Tibial nerve (tissue), 4 donors: ENCODE data around the gene NPHP4. TPM values are rescaled to one million over a fixed set of nuclear protein-coding genes. Genes with fewer than 3 reads are reported as not detected.

Experiments used
- DNase-seq, 2 donors: peaks; one replicate each; pipeline ENCODE4 v3.0.0-alpha.2; 2019; ENCODE audit warnings: low spot score in 2 of 2
- H3K27ac ChIP-seq, 4 donors: fragments of 200-600 bp; sonication (generic) in 3 of 4; one replicate each; pipeline ENCODE4 v1.5.1; 2017 to 2019; ENCODE audit warnings: mild to moderate bottlenecking in 1 of 4
- H3K27me3 ChIP-seq, 2 donors: fragments of 200-600 bp; sonication (generic) in 1 of 2; one replicate each; pipeline versions ENCODE4 v1.5.1 to v1.6.0; 2017 to 2019
- H3K36me3 ChIP-seq, 3 donors: fragments of 200-600 bp; sonication (generic); one replicate each; pipeline ENCODE4 v1.5.1; 2018 to 2019
- H3K4me1 ChIP-seq, 4 donors: fragments of 200-600 bp; sonication (generic) in 3 of 4; one replicate each; pipeline ENCODE4 v1.5.1; 2017 to 2019
- H3K4me3 ChIP-seq, 4 donors: fragments of 200-600 bp; sonication (generic) in 3 of 4; one replicate each; pipeline ENCODE4 v1.5.1; 2017 to 2019; ENCODE audit warnings: mild to moderate bottlenecking in 1 of 4, moderate library complexity in 1 of 4
- H3K9me3 ChIP-seq, 4 donors: fragments of 200-600 bp; sonication (generic) in 3 of 4; one replicate each; pipeline ENCODE4 v1.5.1; 2017 to 2019
- EP300 ChIP-seq, 2 donors: sonication (generic); formaldehyde crosslinking; IDR thresholded peaks; one replicate each; pipeline ENCODE4 v1.6.1; 2017; ENCODE audit warnings: antibody characterized with exemption in 2 of 2, mild to moderate bottlenecking in 1 of 2
- POLR2A ChIP-seq, 2 donors: fragments of 450-650 bp; IDR thresholded peaks; one replicate each; pipeline ENCODE4 v1.6.1; 2017; ENCODE audit warnings: antibody characterized with exemption in 2 of 2, mild to moderate bottlenecking in 2 of 2, moderate library complexity in 2 of 2
- WGBS, 2 donors: methylation state at CpG; one replicate each; pipeline ENCODE4 v1.1.5; 2018; 5-methylcytosine and 5-hydroxymethylcytosine counted together
- total RNA-seq, 4 donors: library from RNA; depleted of rRNA; stranded (reverse); fragments of >200 nt; gene quantifications; one replicate each; pipeline ENCODE4 v1.1.0, GENCODE V29; 2016
- TF ChIP-seq, protein P1 (sequence below), 5 experiments: fragments of 200-600 bp in 3 of 5; fragments of 450-650 bp in 2 of 5; sonication (generic) in 3 of 5; IDR thresholded peaks; one replicate each; pipeline ENCODE4 v1.5.1; 2016 to 2019; ENCODE audit warnings: antibody characterized with exemption in 5 of 5, mild to moderate bottlenecking in 3 of 5, moderate library complexity in 2 of 5

NPHP4 gene
- total RNA-seq, 4 donors from 2014 or later, result 14.7 to 34.5 (median 28.0) TPM

DNA sequence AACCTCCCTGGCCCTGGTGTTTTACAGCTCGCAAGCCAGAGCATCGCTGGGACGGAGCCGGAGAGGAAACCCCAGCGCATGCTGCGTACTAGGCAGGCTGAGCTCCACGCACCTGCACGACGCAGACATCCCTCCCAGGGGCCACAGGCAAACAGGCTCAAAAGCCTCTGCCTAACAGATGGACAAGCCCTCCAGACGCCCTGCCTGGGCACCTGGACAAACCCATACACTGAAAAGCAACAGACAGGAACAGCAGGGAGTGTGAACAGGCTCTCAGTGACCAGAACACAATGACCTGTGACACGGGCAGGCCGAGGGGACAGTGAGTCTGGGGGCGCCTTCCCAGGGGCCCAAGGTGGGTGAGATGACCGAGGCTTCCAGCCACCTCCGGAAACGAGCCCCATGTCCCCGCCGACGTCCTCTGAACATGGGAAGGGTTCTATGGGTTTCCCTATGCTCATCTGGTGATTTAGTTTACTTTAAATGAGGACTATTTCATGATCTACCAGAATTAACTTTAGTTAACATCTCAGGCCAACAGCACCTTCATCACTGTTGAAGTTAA lies 40.3 kb downstream of the NPHP4 start:
- H3K27me3 ChIP-seq, result no peaks in the 10 kb centered on the region
- no peak overlapping the region for H3K27ac ChIP-seq
- TF ChIP-seq, protein P1, sequence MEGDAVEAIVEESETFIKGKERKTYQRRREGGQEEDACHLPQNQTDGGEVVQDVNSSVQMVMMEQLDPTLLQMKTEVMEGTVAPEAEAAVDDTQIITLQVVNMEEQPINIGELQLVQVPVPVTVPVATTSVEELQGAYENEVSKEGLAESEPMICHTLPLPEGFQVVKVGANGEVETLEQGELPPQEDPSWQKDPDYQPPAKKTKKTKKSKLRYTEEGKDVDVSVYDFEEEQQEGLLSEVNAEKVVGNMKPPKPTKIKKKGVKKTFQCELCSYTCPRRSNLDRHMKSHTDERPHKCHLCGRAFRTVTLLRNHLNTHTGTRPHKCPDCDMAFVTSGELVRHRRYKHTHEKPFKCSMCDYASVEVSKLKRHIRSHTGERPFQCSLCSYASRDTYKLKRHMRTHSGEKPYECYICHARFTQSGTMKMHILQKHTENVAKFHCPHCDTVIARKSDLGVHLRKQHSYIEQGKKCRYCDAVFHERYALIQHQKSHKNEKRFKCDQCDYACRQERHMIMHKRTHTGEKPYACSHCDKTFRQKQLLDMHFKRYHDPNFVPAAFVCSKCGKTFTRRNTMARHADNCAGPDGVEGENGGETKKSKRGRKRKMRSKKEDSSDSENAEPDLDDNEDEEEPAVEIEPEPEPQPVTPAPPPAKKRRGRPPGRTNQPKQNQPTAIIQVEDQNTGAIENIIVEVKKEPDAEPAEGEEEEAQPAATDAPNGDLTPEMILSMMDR (IDR thresholded peaks at IDR 0.05), result no peak
- TF ChIP-seq POLR2A (IDR thresholded peaks at IDR 0.05), result no peak
- no peak for TF ChIP-seq EP300 (IDR thresholded peaks at IDR 0.05)
- H3K9me3 ChIP-seq, result no peaks in the 10 kb centered on the region
- no peak overlapping the region for H3K4me3 ChIP-seq
- no peaks in the 10 kb centered on the region for H3K4me1 ChIP-seq
- peaks cover 0 to 85% (median 0%) of the 10 kb centered on the region in 3 donors for H3K36me3 ChIP-seq
- DNase-seq, result no peak
- 85 to 88% methylated on average over 19 of the region's 19 CpGs for WGBS, 2 donors

DNA sequence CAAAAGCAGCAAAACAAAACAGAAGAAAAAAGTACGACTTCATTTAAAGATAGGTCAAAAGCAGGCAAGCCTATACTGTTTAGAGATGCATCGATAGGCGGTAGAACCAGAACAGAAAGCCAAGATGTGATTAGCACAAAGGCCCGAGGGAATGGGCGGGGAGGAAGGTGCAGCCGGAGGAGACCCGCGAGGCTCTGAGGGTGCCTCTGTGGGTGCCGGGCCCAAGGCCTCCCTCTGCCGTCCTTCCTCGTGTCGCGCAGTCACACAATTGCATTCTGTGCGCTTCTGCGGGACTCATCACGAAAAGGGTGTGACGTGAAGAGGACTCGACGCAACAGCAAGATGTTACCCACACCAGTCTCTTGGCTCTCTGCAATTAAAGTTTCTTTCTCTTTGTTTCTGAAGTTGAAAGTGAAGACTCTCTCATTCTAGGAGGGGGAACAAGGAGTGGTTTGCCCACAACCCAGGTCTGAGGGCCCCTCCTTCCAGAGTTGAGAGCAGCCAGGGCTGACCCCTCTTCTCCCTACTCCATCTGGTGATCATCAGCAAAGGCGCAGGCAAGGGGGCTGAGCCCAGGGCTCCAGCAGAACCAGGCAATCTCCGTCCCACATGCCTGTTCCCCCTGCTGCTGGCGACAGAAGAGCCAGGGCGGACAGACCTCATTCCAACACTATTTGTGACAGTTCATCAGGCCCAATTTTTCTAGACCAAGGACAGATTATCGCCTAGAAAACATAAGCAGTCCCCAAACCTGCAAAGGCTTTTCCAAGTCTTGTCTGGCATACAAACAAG lies 41.0 kb downstream of the NPHP4 start:
- Histone ChIP-seq H3K27ac (no peak overlapping the region), H3K4me1 (no peaks in the 10 kb centered on the region), H3K4me3 (no peak overlapping the region), H3K36me3 (peaks cover 0 to 85% (median 0%) of the 10 kb centered on the region in 3 donors), H3K27me3 (no peaks in the 10 kb centered on the region), H3K9me3 (no peaks in the 10 kb centered on the region)
- WGBS, 2 donors, result 88 to 90% methylated on average over 22 to 24 of the region's 24 CpGs
- TF ChIP-seq POLR2A (IDR thresholded peaks at IDR 0.05) (no peak), EP300 (IDR thresholded peaks at IDR 0.05) (no peak)
- TF ChIP-seq, protein P1 (IDR thresholded peaks at IDR 0.05), result no peak
- no peak for DNase-seq

DNA sequence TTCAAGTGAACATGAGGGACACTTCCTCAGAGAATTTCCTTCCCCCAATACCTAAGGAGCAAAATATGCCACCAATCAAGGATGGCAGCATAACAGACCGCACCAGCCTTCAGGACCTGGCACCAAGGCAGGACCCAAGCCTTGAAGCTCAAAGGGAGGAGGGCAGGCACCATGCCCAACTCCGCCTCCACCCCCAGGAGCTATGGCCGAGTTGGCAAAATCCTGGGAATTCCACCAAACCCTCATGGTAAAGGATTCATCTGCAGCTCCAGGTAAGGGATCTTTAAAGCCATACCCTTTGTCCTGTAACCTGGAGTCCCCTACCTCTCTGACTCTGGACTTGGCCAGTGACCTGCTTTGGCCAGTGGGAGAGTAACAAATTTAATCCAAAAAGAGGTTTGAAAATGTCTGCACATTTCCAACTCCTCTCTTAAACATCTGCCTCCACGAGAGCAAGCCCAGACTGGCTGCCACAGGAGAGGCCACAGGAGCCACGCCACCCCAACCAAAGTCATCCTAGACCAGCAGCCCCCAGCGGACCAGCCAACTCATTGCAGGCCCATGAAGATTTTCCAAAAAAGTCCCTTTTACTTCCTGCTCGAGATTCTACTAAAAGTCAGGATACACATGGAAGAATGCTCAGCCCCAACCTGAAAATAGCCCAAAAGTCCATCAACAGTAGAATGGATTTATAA lies 41.9 kb downstream of the NPHP4 start:
- Histone ChIP-seq H3K27ac (no peak overlapping the region), H3K36me3 (peaks cover 0 to 85% (median 0%) of the 10 kb centered on the region in 3 donors), H3K4me3 (no peak overlapping the region), H3K4me1 (no peaks in the 10 kb centered on the region), H3K9me3 (no peaks in the 10 kb centered on the region), H3K27me3 (no peaks in the 10 kb centered on the region)
- DNase-seq, result no peak
- TF ChIP-seq, protein P1 (IDR thresholded peaks at IDR 0.05), result no peak
- no peak for TF ChIP-seq EP300 (IDR thresholded peaks at IDR 0.05)
- TF ChIP-seq POLR2A (IDR thresholded peaks at IDR 0.05), result no peak
- 88 to 94% methylated on average over 7 of the region's 7 CpGs for WGBS, 2 donors

DNA sequence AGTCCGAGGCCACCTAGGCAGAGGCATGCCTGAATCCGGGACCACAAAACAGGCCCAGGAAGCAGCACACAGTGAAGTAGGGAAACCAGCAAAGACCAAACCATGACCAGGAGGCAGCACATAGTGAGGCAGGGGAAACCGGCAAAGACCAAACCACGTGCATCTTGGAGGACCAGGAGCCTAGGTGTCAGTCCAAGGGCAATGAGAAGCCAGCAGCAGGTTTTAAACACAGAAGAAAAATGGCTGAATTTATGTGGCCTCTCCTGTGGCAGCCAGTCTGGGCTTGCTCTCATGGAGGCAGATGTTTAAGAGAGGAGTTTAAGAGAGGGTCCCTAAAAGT lies 42.5 kb downstream of the NPHP4 start:
- no peak for DNase-seq
- TF ChIP-seq, protein P1 (IDR thresholded peaks at IDR 0.05), result no peak
- no peak for TF ChIP-seq EP300 (IDR thresholded peaks at IDR 0.05)
- no peak for TF ChIP-seq POLR2A (IDR thresholded peaks at IDR 0.05)
- H3K4me1 ChIP-seq, result no peaks in the 10 kb centered on the region
- WGBS, 2 donors, result 80 to 85% methylated on average over 4 of the region's 4 CpGs
- no peaks in the 10 kb centered on the region for H3K27me3 ChIP-seq
- no peak overlapping the region for H3K4me3 ChIP-seq
- peaks cover 0 to 86% (median 0%) of the 10 kb centered on the region in 3 donors for H3K36me3 ChIP-seq
- H3K27ac ChIP-seq, result no peak overlapping the region
- no peaks in the 10 kb centered on the region for H3K9me3 ChIP-seq
